DLD1 (cell line): ENCODE results near the gene COPZ1.

ENCODE experiments used
- in situ Hi-C: cut with HindIII; loops from 2 replicates; pipeline ENCODE4 v1.10.0; 2017; ENCODE audit warnings: low sequenced_read_pairs

COPZ1 gene

DNA sequence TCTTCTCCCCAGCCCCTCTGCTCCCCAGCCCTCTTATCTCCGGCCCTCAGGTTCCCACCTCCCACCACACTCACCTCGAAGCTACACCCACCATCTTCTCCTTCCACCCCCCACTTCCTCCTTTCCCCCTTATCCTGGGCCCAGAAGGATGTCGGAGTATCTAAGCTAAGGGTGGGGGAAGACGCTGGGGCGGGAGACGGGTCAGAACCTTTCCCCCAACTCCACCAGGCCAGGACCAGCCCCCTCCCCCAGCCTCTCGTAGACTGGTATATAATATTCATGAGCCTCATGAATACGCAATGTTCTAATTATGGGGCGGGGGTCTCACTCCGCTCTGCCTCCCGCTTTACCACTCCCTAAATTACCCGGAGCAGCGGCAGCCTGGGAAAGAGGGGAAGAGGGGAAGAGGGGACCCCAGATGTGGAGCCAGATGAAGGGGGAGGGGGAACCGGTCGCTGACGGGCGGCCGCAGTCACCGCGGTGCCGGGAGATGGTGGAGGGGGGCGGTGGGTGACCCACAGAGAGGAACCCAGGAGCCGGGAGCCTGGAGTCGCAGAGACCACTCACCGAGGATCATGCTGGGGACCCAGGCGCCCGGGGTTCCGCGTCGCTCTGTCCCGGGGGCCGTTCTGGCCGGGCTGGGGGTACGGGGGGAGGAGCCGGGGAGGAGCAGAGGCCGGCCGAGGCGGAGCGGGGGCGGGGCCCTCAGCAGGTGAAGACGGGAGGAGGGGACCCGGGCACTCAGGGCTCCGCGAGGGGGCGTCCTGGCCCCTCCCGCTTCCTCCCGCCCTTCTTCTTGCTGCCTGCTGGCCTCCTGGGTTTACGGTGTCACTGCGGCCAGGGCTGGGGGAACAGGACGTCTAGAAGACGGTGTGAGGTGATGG lies 66.0 kb downstream of the COPZ1 start:
- in situ Hi-C loops, result no loop called here

DNA sequence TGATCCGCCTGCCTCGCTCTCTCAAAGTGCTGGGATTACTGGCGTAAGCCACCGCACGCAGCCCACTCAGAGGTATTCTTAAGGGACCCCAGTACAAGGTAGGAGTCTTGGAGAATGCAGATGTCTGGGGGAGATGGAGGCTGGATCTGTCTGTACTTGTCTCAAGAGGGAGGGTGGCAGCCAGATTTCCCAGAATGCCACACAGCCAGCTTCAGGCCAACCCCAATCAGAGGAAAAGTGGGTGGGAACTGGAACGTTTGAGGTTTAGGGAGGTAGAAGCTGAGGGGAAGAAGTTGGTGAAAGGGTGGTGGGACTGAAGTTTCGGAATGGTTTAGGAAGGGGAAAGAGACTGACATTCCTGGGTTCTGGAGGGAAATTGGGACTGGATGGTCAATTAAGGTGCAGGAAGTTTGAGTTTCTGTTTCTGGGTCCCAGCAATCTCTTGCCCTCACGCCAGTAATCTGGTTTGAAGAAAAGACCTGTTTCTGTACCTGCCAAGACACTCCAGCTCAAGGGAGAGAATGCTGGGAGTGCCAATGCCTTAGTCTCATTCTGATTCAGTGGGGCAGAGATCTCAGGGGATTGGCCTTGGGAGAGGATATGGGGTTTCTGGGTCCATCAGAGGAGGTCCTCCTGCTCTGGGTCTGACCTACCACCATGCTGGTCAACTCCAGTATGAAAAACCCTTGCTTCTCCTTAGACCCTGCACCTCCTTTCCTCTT lies 67.7 kb downstream of the COPZ1 start:
- in situ Hi-C loops, result no loop called here

DNA sequence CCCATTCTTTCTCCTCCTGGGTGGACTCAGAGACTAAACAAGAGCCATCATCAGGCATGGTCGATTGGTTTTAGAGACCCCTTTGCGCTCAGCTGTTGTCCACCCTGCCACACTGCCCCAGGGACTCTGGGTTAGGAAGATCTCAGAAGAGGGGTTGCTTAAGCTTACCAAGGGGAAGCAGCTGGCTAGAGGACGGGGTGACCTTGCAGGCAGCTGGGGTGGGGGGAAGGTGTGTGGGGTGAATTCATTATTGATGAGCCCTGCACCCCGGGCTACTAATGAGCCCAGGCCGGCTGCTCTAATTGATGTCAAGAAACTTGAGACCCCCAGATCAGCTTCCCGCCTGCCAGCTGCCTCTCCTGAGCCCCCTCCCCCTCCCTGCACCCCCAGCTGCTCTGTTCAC lies 68.3 kb downstream of the COPZ1 start:
- in situ Hi-C loops, result no loop called here

DNA sequence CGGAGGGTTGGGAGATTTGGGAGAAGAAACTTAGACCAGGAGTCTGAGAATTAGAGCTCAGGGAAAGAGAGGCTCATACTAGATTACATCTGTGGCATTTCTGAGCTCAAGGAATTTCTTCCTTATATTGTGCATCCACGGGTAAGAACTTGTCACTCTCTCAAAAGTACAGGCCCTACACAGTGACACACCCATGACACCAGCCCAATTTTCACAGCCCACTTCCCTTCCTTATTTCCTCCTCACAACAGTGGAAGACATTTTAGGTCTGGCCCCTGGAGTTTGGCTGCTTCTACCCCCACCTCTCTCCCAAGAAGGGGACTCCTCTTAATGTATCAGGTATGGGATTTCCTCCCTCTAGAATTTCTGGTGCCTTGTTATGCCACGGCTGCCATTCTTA lies 68.8 kb downstream of the COPZ1 start:
- in situ Hi-C loops, result no loop called here

DNA sequence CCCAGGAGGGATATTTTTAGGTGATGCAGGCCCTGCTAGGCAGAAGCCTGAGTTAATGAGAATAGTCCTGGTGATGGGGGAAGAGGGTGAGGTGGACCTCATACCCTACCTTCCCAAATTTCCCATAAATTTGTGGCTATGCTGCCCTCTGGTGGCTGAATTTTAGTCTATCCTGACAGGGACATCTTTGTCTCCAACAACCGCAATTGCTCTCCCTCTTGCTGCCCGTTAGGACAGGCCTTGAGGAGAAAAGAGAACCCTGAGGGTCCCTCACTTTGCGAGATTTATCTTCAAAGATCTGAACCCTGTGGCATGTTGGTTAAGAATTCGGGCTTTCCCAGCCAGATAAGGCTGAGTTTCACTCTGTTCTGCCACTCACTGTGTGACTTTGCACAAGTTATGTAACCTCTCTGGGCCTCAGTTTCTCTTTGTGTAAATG lies 69.4 kb downstream of the COPZ1 start:
- in situ Hi-C loops, result no loop called here

DNA sequence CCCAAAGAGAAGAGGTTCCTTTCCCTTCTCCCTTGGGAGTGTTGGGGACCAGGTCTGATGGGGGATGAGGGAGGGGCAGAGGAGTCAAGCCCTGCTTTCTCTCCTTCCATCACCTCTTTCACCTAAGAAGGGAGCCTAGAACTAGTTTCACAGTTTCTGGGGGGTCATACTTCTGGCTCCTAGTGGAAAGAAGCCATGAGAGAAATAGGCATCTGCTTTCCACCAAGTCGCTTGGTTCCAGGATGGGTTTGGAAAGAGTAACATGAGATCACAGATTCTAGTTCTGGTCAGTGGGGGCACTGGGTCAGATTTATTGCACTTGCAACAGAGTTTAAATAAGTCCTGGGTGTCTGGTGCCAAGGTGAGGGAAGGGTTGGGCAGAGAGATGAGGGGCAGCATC lies 70.1 kb downstream of the COPZ1 start:
- in situ Hi-C loops, result no loop called here

DNA sequence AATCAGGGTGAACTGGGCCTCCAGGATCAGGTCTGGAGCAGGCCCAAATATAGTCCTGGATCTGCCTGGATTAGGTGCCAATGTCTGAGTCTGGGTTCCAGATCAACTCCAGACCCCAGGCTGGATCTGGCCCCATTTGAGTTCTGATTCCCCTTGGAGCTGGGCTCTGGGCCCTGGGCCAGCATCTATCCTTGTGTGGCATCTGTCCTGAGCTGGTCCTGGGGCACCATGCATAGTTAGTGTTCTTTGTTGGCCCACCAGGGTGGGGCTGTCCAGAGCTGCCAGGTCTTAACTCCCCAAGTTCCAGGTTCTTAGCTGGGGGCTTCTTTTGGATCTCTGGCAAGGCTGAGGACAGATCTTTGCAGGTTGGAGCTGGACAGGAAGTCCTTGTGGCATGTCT lies 70.6 kb downstream of the COPZ1 start:
- in situ Hi-C loops, result no loop called here

DNA sequence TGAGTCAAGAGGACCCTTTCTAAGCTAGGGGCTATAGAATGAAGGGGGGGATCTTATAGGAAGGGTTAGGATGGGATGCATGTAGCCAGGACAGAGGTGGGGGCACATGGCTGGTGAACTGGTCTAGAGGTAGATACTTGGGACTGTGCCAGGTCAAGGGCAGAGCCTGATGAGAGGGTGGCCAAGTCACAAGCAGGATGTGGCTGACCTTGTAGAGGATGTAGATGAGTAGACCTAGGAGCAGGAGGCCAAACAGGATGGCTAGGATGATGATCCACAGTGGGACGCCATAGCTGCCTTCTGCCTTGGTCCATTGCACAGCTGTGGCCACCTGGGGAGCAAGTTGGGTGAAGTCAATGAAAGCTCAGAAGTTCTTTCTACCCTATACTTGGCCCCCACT lies 72.2 kb downstream of the COPZ1 start:
- in situ Hi-C loops, result no loop called here

DNA sequence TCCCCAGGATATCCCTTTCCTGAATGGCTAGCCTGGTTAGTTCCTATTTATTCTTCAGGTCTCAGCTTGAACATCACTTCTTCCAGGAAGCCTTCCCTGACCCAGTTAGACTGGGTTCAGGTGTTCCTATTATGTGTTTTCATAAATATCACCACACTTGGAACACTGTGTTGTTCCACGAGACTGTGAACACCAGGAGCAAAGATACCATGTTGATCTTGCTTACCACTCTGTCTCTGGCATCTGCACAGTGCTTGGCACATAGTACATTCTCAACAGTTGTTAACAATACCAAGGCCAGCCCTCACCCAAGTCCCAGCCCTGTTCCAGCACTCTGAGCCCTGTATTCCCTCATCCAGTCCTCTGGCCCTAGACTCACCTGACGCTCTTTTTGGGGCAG lies 73.3 kb downstream of the COPZ1 start:
- in situ Hi-C loops, result no loop called here

DNA sequence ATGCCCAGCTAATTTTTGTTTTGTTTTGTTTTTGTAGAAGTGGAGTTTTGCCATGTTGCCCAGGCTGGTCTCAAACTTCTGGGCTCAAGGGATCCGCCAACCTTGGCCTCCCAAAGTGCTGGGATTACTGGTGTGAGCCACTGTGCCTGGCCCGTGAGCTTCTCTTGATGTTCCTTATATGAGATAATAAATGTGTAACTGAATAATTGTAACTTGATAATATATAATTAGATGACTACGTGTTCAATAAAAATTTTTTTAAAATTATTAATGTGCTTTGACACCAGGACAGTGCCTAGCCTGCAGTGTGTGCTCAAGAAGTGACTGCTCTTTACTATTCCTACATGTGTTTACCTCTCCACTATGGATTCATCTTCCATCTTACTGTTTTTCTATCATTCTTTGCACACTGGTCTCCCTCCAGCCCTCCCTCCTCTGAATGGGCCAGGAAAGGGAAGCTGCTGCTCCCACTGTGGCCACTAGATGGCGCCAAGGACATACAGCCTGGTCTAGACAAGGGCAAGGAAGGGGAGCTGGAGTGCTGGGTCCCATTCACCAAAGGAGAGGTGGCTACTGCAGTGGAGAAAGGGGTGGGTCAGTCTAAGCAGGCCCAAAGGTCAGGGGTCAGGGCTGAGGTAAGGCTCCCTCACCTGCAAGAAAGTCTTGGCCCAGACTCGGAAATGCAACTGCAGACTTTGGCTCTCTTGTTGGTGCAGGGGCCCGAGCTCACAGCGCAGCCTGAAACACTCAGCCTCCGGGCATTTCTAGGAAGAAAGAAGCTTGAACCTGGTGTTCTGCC lies 74.3 kb downstream of the COPZ1 start:
- in situ Hi-C loops, result no loop called here

DNA sequence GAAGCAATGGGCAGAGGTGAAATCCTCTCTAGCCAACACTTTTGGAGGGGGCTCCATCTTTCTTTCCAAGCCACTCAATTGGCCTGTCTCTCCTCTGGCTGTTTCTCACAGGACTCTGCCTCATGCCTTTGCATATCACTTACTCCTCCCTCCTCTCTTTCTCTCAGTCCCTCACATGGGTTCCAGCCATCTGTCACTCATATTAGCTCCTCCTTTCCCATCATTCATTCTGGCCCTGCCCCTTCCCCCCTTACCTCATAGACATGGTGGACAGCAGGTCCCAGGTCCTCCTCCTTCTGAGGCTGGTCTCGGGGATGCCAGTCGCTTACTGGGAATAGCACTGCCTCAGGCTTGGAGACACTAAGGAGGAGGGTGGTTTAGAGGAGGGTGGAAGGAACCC lies 76.2 kb downstream of the COPZ1 start:
- in situ Hi-C loops, result no loop called here
